Measurements from ENCODE around the gene CERT1.
A peak's percentile ranks its signal among the peaks of the same experiment; 100 is the strongest.
"Not testable (repeated sequence)": the region's sequence is repeated elsewhere in the genome, so short reads cannot be mapped to it uniquely, and the experiment has no call there.

The CERT1 gene

GRCh38 chr5:75510836-75511434, 494 bp downstream of the CERT1 start:
- no peak for FAIRE-seq
- TF ChIP-seq POLR2A (IDR thresholded peaks at IDR 0.05; ENCODE audit: low read depth, low read length): no peak
- peak; percentile 10 for DNase-seq (ENCODE audit: insufficient read length, low spot score)

GRCh38 chr5:75510417-75510835, 1.0 kb downstream of the CERT1 start:
- no peak for TF ChIP-seq POLR2A (IDR thresholded peaks at IDR 0.05; ENCODE audit: low read depth, low read length)
- DNase-seq (ENCODE audit: insufficient read length, low spot score) (peak; percentile 3), FAIRE-seq (peak; percentile 74)

GRCh38 chr5:75509956-75510355, 1.5 kb downstream of the CERT1 start:
- DNase-seq (ENCODE audit: insufficient read length, low spot score): peak; percentile 10
- FAIRE-seq: peak; percentile 38
- no peak for TF ChIP-seq POLR2A (IDR thresholded peaks at IDR 0.05; ENCODE audit: low read depth, low read length)

- FAIRE-seq (peak; percentile 71), DNase-seq (ENCODE audit: insufficient read length, low spot score) (no peak)
- TF ChIP-seq POLR2A (IDR thresholded peaks at IDR 0.05; ENCODE audit: low read depth, low read length): no peak
Observed at GRCh38 chr5:75509546-75509945, 1.9 kb downstream of the CERT1 start.

GRCh38 chr5:75507841-75508240, 3.6 kb downstream of the CERT1 start:
- TF ChIP-seq POLR2A (IDR thresholded peaks at IDR 0.05; ENCODE audit: low read depth, low read length): no peak
- FAIRE-seq (no peak), DNase-seq (ENCODE audit: insufficient read length, low spot score) (no peak)

GRCh38 chr5:75505112-75505511, 6.3 kb downstream of the CERT1 start:
- FAIRE-seq; DNase-seq (ENCODE audit: insufficient read length, low spot score): not testable (repeated sequence)

- not testable (repeated sequence) for FAIRE-seq; DNase-seq (ENCODE audit: insufficient read length, low spot score)
Observed at GRCh38 chr5:75498875-75499274, 12.6 kb downstream of the CERT1 start.

GRCh38 chr5:75498208-75498777, 13.1 kb downstream of the CERT1 start:
- no peak for DNase-seq (ENCODE audit: insufficient read length, low spot score)
- no peak for FAIRE-seq
- TF ChIP-seq POLR2A (IDR thresholded peaks at IDR 0.05; ENCODE audit: low read depth, low read length): no peak

GRCh38 chr5:75496026-75496425, 15.4 kb downstream of the CERT1 start:
- DNase-seq (ENCODE audit: insufficient read length, low spot score) (no peak), FAIRE-seq (no peak)
- no peak for TF ChIP-seq POLR2A (IDR thresholded peaks at IDR 0.05; ENCODE audit: low read depth, low read length)

GRCh38 chr5:75491621-75492020, 19.8 kb downstream of the CERT1 start:
- FAIRE-seq (peak; percentile 50), DNase-seq (ENCODE audit: insufficient read length, low spot score) (no peak)
- TF ChIP-seq POLR2A (IDR thresholded peaks at IDR 0.05; ENCODE audit: low read depth, low read length): no peak

GRCh38 chr5:75489847-75490246, 21.6 kb downstream of the CERT1 start:
- not testable (repeated sequence) for DNase-seq (ENCODE audit: insufficient read length, low spot score); FAIRE-seq

GRCh38 chr5:75484605-75485004, 26.8 kb downstream of the CERT1 start:
- TF ChIP-seq POLR2A (IDR thresholded peaks at IDR 0.05; ENCODE audit: low read depth, low read length): no peak
- DNase-seq (ENCODE audit: insufficient read length, low spot score) (no peak), FAIRE-seq (no peak)

- no peak for TF ChIP-seq POLR2A (IDR thresholded peaks at IDR 0.05; ENCODE audit: low read depth, low read length)
- DNase-seq (ENCODE audit: insufficient read length, low spot score): no peak
- FAIRE-seq: no peak
Observed at GRCh38 chr5:75482482-75482881, 28.9 kb downstream of the CERT1 start.

- no peak for TF ChIP-seq POLR2A (IDR thresholded peaks at IDR 0.05; ENCODE audit: low read depth, low read length)
- DNase-seq (ENCODE audit: insufficient read length, low spot score) (no peak), FAIRE-seq (no peak)
Observed at GRCh38 chr5:75481024-75481423, 30.4 kb downstream of the CERT1 start.

- FAIRE-seq: no peak
- no peak for TF ChIP-seq POLR2A (IDR thresholded peaks at IDR 0.05; ENCODE audit: low read depth, low read length)
- no peak for DNase-seq (ENCODE audit: insufficient read length, low spot score)
Observed at GRCh38 chr5:75475364-75475763, 36.1 kb downstream of the CERT1 start.

GRCh38 chr5:75473463-75473862, 38.0 kb downstream of the CERT1 start:
- FAIRE-seq (peak; percentile 43), DNase-seq (ENCODE audit: insufficient read length, low spot score) (no peak)
- no peak for TF ChIP-seq POLR2A (IDR thresholded peaks at IDR 0.05; ENCODE audit: low read depth, low read length)

All from H54 (cell line).